ENCODE measurements around the gene CCL26.
"Not testable (repeated sequence)": the region's sequence is repeated elsewhere in the genome, so short reads cannot be mapped to it uniquely, and the experiment has no call there.

Gene CCL26

GRCh38 chr7:75779035-75779434 is 7.0 kb upstream of the CCL26 start:
- H3K27ac ChIP-seq (ENCODE audit: extremely low read depth, low read depth, low read length); POLR2A ChIA-PET; H3K9me3 ChIP-seq (ENCODE audit: control insufficient read depth, insufficient read depth, low read depth, low read length); H3K4me1 ChIP-seq (ENCODE audit: control insufficient read depth, insufficient read depth, low read length); H3K4me3 ChIP-seq (ENCODE audit: low read depth, low read length); H3K36me3 ChIP-seq (ENCODE audit: control insufficient read depth in 2 of 2, insufficient read depth in 1 of 2, low read length in 2 of 2): not testable (repeated sequence)
- CTCF ChIA-PET: interaction anchor here (0.6 to 0.7 kb wide), 2 partner anchors 10 to 241 kb away, joined by 4 to 5 read pairs; no protein-coding TSS in a partner anchor
- peak; percentile 33; the same call in 1 of the 2 replicates for TF ChIP-seq GLIS1 (tag by site-specific recombination; IDR thresholded peaks at IDR 0.05)
- TF ChIP-seq KLF1 (tag by site-specific recombination; IDR thresholded peaks at IDR 0.05): peak; percentile 18; the same call in 1 of the 2 replicates

- Histone ChIP-seq H3K27ac (ENCODE audit: extremely low read depth, low read depth, low read length) (no peak overlapping the region), H3K4me1 (ENCODE audit: control insufficient read depth, insufficient read depth, low read length) (no peaks in the 10 kb centered on the region), H3K9me3 (ENCODE audit: control insufficient read depth, insufficient read depth, low read depth, low read length) (no peaks in the 10 kb centered on the region), H3K36me3 (ENCODE audit: control insufficient read depth in 2 of 2, insufficient read depth in 1 of 2, low read length in 2 of 2) (no peaks in the 10 kb centered on the region), H3K4me3 (ENCODE audit: low read depth, low read length) (no peak overlapping the region)
- CTCF ChIA-PET: no interaction called here
- TF ChIP-seq ZNF354C (tag by site-specific recombination; IDR thresholded peaks at IDR 0.05; ENCODE audit: borderline replicate concordance, low read depth): no peak
- TF ChIP-seq ZIC2 (tag by site-specific recombination; IDR thresholded peaks at IDR 0.05): no peak
- no peak for TF ChIP-seq BCL11B (tag by site-specific recombination; IDR thresholded peaks at IDR 0.05; ENCODE audit: low read depth)
- TF ChIP-seq ZNF311 (tag by site-specific recombination; IDR thresholded peaks at IDR 0.05; ENCODE audit: borderline replicate concordance): no peak
- TF ChIP-seq SALL2 (tag by site-specific recombination; IDR thresholded peaks at IDR 0.05; ENCODE audit: borderline replicate concordance): no peak
- TF ChIP-seq GLIS2 (tag by site-specific recombination; IDR thresholded peaks at IDR 0.05): no peak
- TF ChIP-seq ZNF585B (tag by site-specific recombination; IDR thresholded peaks at IDR 0.05): no peak
- no peak for TF ChIP-seq TCF7L2 (IDR thresholded peaks at IDR 0.05; ENCODE audit: borderline replicate concordance, low read depth, low read length)
- TF ChIP-seq ZNF670 (tag by site-specific recombination; IDR thresholded peaks at IDR 0.05; ENCODE audit: low read depth): no peak
- no peak for TF ChIP-seq ZNF548 (tag by site-specific recombination; IDR thresholded peaks at IDR 0.05)
- peak; percentile 46 for TF ChIP-seq ZNF366 (tag by site-specific recombination; conservative IDR thresholded peaks at IDR 0.05)
- no peak for TF ChIP-seq OSR2 (tag by site-specific recombination; IDR thresholded peaks at IDR 0.05)
- 0 out of 2 replicates have a peak, but pooled peaks have one; percentile 16 for TF ChIP-seq ZNF140 (tag by site-specific recombination; IDR thresholded peaks at IDR 0.05)
- no peak for TF ChIP-seq ZSCAN5A (tag by site-specific recombination; IDR thresholded peaks at IDR 0.05)
- no peak for TF ChIP-seq YY1 (tag by site-specific recombination; IDR thresholded peaks at IDR 0.05)
- no peak for TF ChIP-seq MEIS1 (CRISPR knock-in tag; IDR thresholded peaks at IDR 0.05; ENCODE audit: borderline replicate concordance)
- no peak for TF ChIP-seq ZBTB1 (tag by site-specific recombination; IDR thresholded peaks at IDR 0.05)
- TF ChIP-seq MYNN (tag by site-specific recombination; IDR thresholded peaks at IDR 0.05; ENCODE audit: borderline replicate concordance): no peak
- TF ChIP-seq ZNF610 (tag by site-specific recombination; IDR thresholded peaks at IDR 0.05; ENCODE audit: borderline replicate concordance): no peak
- no peak for TF ChIP-seq ZNF341 (tag by site-specific recombination; IDR thresholded peaks at IDR 0.05; ENCODE audit: low read depth)
- no peak for TF ChIP-seq SP3 (tag by site-specific recombination; IDR thresholded peaks at IDR 0.05)
- TF ChIP-seq ZNF18 (tag by site-specific recombination; IDR thresholded peaks at IDR 0.05): 0 out of 2 replicates have a peak, but pooled peaks have one; percentile 15
- POLR2A ChIA-PET: no interaction called here
These were observed 4.4 kb upstream of the CCL26 start for GRCh38 chr7:75776295-75776971.

Data from HEK293 (cell line).